ENCODE data around the gene EPO.
"Not testable (repeated sequence)": the region's sequence is repeated elsewhere in the genome, so short reads cannot be mapped to it uniquely, and the experiment has no call there.

EPO gene

DNA sequence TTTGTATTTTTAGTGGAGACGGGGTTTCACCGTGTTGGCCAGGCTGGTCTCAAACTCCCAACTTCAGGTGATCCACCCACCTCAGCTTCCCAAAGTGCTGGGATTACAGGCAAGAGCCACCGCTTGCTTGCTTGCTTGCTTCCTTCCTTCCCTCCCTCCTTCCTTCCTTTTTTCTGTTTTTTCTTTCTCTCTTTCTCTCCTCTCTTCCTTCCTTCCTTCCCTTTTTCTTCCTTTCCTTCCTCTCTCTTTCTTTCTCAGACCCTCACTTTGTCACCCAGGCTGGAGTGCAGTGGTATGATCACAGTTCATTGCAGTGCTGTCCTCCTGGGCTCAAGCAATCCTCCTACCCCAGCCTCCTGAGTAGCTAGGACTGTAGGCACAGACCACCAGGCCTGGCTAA, 19.2 kb upstream of the EPO start:
- not testable (repeated sequence) for DNase-seq (ENCODE audit: low read depth in 4 of 4, low spot score in 1 of 4)

- peak; percentile 65 to 80 (median 71) for DNase-seq (ENCODE audit: low read depth in 4 of 4, low spot score in 1 of 4)
Observed at GRCh38 chr7:100705320-100705752, 14.9 kb upstream of the EPO start.

DNA sequence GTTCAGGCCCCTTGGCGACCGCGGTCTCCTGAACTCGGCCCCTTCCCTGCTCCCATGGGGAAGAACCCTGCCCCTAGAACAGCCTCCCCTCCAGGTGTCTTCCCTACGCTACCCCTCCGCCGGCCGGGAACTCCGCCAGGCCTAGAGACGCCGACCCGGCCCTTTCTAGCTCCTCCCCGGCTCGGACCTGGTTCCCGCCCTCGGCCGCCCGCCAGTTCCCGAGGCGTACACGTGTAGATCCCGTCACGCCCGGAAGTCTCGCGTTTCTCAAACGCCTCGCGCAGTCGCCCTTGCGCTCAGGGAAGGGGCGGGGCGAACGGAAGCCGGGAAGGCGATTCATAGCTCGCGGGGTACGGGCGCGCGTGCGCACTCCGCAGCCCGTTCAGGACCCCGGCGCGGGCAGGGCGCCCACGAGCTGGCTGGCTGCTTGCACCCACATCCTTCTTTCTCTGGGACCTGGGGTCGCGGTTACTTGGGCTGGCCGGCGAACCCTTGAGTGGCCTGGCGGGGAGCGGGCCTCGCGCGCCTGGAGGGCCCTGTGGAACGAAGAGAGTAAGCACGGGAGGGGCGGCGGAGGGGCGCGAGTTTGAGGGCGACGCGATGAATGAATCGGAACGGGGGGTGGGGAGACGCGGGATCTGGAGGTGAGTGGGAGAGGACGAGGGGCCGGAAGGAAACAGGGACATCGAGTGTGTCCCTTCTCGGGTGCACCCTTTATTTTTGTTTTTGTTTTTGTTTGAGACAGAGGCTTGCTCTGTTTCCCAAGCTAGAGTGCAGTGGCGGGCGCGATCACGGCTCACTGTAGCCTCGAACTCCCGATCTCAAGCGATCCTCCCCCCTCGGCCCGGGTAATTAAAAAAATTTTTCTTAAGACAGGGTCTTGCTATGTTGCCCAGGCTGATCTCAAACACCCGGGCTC, 14.3 kb upstream of the EPO start, which contains the start of gene POP7:
Gene POP7, plus strand, starts transcription at position 369 of the 919 bp plus-strand sequence. CDS start 710 bp downstream, outside the sequence.
- peak; percentile 98 to 99 (median 99) for DNase-seq (ENCODE audit: low read depth in 4 of 4, low spot score in 1 of 4)

DNA sequence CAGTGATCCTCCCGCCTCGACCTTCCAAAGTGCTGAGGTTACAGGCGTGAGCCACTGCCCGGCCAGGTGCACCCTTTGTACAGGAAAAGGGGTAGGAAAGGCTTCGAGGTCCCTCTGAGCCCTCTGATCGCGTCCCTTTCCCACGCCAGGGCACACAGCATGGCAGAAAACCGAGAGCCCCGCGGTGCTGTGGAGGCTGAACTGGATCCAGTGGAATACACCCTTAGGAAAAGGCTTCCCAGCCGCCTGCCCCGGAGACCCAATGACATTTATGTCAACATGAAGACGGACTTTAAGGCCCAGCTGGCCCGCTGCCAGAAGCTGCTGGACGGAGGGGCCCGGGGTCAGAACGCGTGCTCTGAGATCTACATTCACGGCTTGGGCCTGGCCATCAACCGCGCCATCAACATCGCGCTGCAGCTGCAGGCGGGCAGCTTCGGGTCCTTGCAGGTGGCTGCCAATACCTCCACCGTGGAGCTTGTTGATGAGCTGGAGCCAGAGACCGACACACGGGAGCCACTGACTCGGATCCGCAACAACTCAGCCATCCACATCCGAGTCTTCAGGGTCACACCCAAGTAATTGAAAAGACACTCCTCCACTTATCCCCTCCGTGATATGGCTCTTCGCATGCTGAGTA, 13.5 kb upstream of the EPO start:
- DNase-seq (ENCODE audit: low read depth in 4 of 4, low spot score in 1 of 4): no peak

- no peak for DNase-seq (ENCODE audit: low read depth in 4 of 4, low spot score in 1 of 4)
Observed at GRCh38 chr7:100708395-100708794, 11.9 kb upstream of the EPO start.

- DNase-seq (ENCODE audit: low read depth in 4 of 4, low spot score in 1 of 4): no peak
Observed at GRCh38 chr7:100710452-100710851, 9.8 kb upstream of the EPO start.

GRCh38 chr7:100711369-100711768, 8.9 kb upstream of the EPO start:
- no peak for DNase-seq (ENCODE audit: low read depth in 4 of 4, low spot score in 1 of 4)

GRCh38 chr7:100714725-100715124, 5.5 kb upstream of the EPO start:
- DNase-seq (ENCODE audit: low read depth in 4 of 4, low spot score in 1 of 4): no peak

DNA sequence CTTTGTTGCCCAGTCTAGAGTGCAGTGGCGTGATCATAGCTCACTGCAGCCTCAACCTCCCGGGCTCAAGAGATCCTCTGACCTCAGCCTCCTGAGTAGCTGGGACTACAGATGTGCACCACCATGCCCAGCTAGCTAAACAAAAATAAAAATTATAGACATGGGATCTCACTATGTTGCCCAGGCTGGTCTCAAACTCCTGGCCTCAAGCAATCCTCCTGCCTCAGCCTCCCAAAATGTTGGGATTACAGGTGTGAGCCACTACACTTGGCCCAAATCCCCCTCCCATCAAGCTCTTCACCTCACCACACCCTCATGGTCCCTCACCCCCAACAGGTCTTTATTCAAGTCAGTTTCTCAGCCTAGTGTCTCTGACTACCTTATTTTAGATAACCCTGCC, 3.2 kb upstream of the EPO start:
- not testable (repeated sequence) for DNase-seq (ENCODE audit: low read depth in 4 of 4, low spot score in 1 of 4)

DNA sequence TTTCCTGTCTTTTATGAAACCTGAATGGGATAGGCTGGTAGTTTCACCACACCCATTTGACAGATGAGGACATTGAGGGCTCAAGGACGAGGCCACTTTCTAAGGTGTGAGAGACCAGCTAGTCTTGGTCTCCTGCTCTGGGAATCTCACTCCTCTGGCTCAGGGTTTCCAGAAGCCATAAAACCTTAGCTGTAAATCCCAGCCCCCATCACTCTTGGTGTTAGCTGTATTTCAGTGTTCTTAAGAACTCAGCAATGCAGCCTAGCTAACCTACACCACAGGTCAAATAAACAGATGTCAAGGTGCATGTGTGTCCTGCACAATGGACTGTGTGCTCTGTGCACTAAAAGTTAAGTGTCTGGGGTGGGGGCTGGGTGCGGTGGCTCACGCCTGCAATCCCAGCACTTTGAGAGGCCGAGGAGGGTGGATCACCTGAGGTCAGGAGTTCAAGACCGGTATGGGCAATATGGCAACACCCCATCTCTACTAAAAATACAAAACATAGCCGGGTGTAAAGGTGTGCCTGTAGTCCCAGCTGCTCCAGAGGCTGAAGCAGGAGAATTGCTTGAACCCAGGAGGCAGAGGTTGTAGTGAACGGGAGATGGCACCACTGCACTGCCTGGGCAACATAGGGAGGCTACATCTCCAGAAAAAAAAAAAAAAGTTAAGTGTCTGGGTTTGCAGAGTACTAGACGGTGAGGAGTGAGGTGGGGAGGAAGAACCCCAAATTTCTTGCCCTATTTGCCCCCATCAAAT, 567 bp upstream of the EPO start:
- no peak for DNase-seq (ENCODE audit: low read depth in 4 of 4, low spot score in 1 of 4)

DNA sequence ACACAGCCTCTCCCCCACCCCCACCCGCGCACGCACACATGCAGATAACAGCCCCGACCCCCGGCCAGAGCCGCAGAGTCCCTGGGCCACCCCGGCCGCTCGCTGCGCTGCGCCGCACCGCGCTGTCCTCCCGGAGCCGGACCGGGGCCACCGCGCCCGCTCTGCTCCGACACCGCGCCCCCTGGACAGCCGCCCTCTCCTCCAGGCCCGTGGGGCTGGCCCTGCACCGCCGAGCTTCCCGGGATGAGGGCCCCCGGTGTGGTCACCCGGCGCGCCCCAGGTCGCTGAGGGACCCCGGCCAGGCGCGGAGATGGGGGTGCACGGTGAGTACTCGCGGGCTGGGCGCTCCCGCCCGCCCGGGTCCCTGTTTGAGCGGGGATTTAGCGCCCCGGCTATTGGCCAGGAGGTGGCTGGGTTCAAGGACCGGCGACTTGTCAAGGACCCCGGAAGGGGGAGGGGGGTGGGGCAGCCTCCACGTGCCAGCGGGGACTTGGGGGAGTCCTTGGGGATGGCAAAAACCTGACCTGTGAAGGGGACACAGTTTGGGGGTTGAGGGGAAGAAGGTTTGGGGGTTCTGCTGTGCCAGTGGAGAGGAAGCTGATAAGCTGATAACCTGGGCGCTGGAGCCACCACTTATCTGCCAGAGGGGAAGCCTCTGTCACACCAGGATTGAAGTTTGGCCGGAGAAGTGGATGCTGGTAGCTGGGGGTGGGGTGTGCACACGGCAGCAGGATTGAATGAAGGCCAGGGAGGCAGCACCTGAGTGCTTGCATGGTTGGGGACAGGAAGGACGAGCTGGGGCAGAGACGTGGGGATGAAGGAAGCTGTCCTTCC, 620 bp downstream of the EPO start:
- DNase-seq (ENCODE audit: low read depth in 4 of 4, low spot score in 1 of 4): no peak

DNA sequence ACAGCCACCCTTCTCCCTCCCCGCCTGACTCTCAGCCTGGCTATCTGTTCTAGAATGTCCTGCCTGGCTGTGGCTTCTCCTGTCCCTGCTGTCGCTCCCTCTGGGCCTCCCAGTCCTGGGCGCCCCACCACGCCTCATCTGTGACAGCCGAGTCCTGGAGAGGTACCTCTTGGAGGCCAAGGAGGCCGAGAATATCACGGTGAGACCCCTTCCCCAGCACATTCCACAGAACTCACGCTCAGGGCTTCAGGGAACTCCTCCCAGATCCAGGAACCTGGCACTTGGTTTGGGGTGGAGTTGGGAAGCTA, 1.2 kb downstream of the EPO start:
- no peak for DNase-seq (ENCODE audit: low read depth in 4 of 4, low spot score in 1 of 4)

GRCh38 chr7:100722480-100723212, 2.4 kb downstream of the EPO start:
- DNase-seq (ENCODE audit: low read depth in 4 of 4, low spot score in 1 of 4): no peak

DNA sequence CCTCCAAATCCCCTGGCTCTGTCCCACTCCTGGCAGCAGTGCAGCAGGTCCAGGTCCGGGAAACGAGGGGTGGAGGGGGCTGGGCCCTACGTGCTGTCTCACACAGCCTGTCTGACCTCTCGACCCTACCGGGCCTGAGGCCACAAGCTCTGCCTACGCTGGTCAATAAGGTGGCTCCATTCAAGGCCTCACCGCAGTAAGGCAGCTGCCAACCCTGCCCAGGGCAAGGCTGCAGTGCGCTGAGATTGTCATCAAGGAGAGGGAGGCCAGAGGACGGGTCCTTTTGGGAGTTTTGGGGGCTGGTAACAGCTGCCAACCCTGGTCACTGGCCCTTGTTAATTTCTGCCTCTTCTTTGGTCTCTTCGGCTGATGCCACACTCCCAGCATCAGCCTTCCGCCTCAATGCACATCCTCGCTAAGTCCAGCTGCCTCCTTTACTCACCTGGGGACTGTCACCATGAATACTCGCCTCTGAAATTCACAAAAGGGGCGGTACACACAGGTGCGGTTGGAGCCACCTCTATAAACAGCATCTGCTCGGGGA, 3.5 kb downstream of the EPO start:
- DNase-seq (ENCODE audit: low read depth in 4 of 4, low spot score in 1 of 4): no peak

DNA sequence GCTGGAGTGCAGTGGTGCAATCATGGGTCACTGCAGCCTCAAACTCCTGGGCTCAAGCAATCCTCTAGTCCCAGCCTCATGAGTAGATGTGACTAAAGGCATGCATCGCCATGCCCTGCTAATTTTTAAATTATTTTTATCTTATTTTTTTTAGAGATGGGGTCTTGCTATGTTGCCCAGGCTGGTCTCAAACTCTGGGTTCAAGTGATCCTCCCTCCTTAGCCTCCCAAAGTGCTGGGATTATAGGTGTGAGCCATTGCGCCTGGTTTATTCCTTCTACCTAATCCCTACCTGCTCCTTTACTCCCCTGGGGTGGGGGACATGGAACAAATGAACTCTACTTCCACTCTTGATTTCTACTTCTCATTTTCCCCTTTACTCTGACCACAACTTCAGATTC, 4.1 kb downstream of the EPO start:
- DNase-seq (ENCODE audit: low read depth in 4 of 4, low spot score in 1 of 4): not testable (repeated sequence)

- no peak for DNase-seq (ENCODE audit: low read depth in 4 of 4, low spot score in 1 of 4)
Observed at GRCh38 chr7:100726996-100727761, 6.9 kb downstream of the EPO start.

DNA sequence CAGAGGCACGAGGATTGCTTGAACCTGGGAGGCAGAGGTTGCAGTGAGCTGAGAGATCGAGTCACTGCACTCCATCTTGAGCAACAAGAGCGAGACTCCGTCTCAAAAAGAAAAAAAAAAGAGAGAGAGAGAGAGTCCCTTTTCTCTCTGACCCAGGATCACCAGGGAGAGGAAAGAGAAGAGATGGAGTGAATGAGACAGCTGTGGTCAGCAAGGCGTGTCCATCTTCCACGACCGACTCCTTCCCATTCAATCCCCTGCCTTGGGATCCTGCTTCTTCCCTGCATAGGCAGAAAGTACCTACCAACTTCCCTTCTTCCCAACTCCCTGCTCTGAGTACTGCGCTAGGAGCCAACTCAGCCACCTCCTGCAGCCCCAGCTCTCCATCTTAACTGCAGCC, 7.9 kb downstream of the EPO start:
- DNase-seq (ENCODE audit: low read depth in 4 of 4, low spot score in 1 of 4): no peak

- DNase-seq (ENCODE audit: low read depth in 4 of 4, low spot score in 1 of 4): no peak
Observed at GRCh38 chr7:100730136-100730800, 10.0 kb downstream of the EPO start.

All from stimulated activated CD4-positive, alpha-beta T cell treated with anti-CD3 and anti-CD28 coated beads, Interleukin-1b, Interleukin-23, amount 100 ng/mL, for 24 hours (primary cell).